Smooth muscle cell (in vitro differentiated cells): ENCODE data around the gene NANOS2. TPM values are rescaled to one million over a fixed set of nuclear protein-coding genes. Genes with fewer than 3 reads are reported as not detected.

Source experiments
- DNase-seq: peaks from one replicate; lab custom pipeline; 2025; ENCODE audit not compliant: unreplicated experiment; lab: John Stamatoyannopoulos, UW
- H2AFZ ChIP-seq: fragments of 200-600 bp; sonication (generic); 2 replicates; pipeline ENCODE4 v1.6.0; 2016; ENCODE audit warnings: antibody characterized with exemption, low read depth, mild to moderate bottlenecking
- H3F3A ChIP-seq: fragments of 200-600 bp; sonication (generic); 2 replicates; pipeline ENCODE4 v1.6.0; 2017; ENCODE audit warnings: antibody characterized with exemption, low read depth
- H3K27ac ChIP-seq: fragments of 200-600 bp; sonication (generic); 2 replicates; pipeline ENCODE4 v1.5.1; 2016; ENCODE audit warnings: low read depth, mild to moderate bottlenecking
- H3K27me3 ChIP-seq: fragments of 200-600 bp; sonication (generic); 2 replicates; pipeline ENCODE4 v1.6.1; 2016; ENCODE audit warnings: low read depth, mild to moderate bottlenecking
- H3K36me3 ChIP-seq: fragments of 200-600 bp; sonication (generic); 2 replicates; pipeline ENCODE4 v1.5.1; 2016; ENCODE audit warnings: low read depth
- H3K4me1 ChIP-seq: fragments of 200-600 bp; sonication (generic); 2 replicates; pipeline ENCODE4 v1.5.1; 2016; ENCODE audit warnings: low read depth
- H3K4me2 ChIP-seq: fragments of 200-600 bp; sonication (generic); 2 replicates; pipeline ENCODE4 v1.6.0; 2016; ENCODE audit warnings: mild to moderate bottlenecking
- H3K4me3 ChIP-seq: fragments of 200-600 bp; sonication (generic); 2 replicates; pipeline ENCODE4 v1.5.1; 2016; ENCODE audit warnings: mild to moderate bottlenecking
- H3K79me2 ChIP-seq: fragments of 200-600 bp; sonication (generic); 2 replicates; pipeline ENCODE4 v1.6.0; 2016; ENCODE audit warnings: low read depth, mild to moderate bottlenecking
- H3K9ac ChIP-seq: fragments of 200-600 bp; sonication (generic); 2 replicates; pipeline ENCODE4 v1.6.0; 2016; ENCODE audit warnings: low read depth
- H3K9me3 ChIP-seq: fragments of 200-600 bp; sonication (generic); replicated peaks from 2 replicates; pipeline ENCODE4 v1.5.1; 2016; ENCODE audit warnings: low read depth
- H4K20me1 ChIP-seq: fragments of 200-600 bp; sonication (generic); 2 replicates; pipeline ENCODE4 v1.6.0; 2016; ENCODE audit warnings: low read depth
- CTCF ChIP-seq: fragments of 200-600 bp; sonication (generic); IDR thresholded peaks from 2 replicates; pipeline ENCODE4 v1.5.1; 2017; ENCODE audit warnings: borderline replicate concordance, mild to moderate bottlenecking, antibody characterized with exemption; ENCODE audit not compliant: insufficient read depth, poor library complexity, severe bottlenecking
- WGBS: methylation state at CpG from one replicate; pipeline ENCODE4 v1.1.7; 2016; ENCODE audit warnings: low lambda C conversion rate; 5-methylcytosine and 5-hydroxymethylcytosine counted together
- polyA plus RNA-seq: library from polyadenylated mRNA; unstranded; fragments of >200 nt; fragmentation: Nextera tagmentation; extraction: Ambion mirVana; gene quantifications from 2 replicates; pipeline ENCODE4 v1.2.1, GENCODE V29; 2016
- total RNA-seq: library from RNA; depleted of rRNA; stranded (reverse); fragments of >200 nt; gene quantifications from 2 replicates; pipeline ENCODE4 v1.2.3, GENCODE V29; 2014

Gene NANOS2
- total and polyA plus RNA-seq, 2 experiments from 2014 or later, result not detected

- H4K20me1 ChIP-seq, result no peaks in the 10 kb centered on the region
- no peaks in the 10 kb centered on the region for H3K79me2 ChIP-seq
- no peaks in the 10 kb centered on the region for H3K4me1 ChIP-seq
- H3K9ac ChIP-seq, result no peak overlapping the region
- no peak for DNase-seq
- H3K4me2 ChIP-seq, result no peak overlapping the region
- H3K36me3 ChIP-seq, result no peaks in the 10 kb centered on the region
- 90% methylated on average over 18 of the region's 67 CpGs for WGBS
- no peaks in the 10 kb centered on the region for H3F3A ChIP-seq
- H3K9me3 ChIP-seq, result no peaks in the 10 kb centered on the region
- TF ChIP-seq CTCF, result no peak
- no peak overlapping the region for H2AFZ ChIP-seq
- H3K27ac ChIP-seq, result no peak overlapping the region
- H3K27me3 ChIP-seq, result peaks cover 14% of the 10 kb centered on the region
- no peak overlapping the region for H3K4me3 ChIP-seq
These were observed 25.4 kb upstream of the NANOS2 start for GRCh38 chr19:45939792-45940514.

- no peaks in the 10 kb centered on the region for H3F3A ChIP-seq
- no peak overlapping the region for H2AFZ ChIP-seq
- H3K4me2 ChIP-seq, result no peak overlapping the region
- WGBS, result 92% methylated on average over 3 of the region's 3 CpGs
- no peak overlapping the region for H3K4me3 ChIP-seq
- H3K27me3 ChIP-seq, result peaks cover 18% of the 10 kb centered on the region
- H3K79me2 ChIP-seq, result no peaks in the 10 kb centered on the region
- H3K4me1 ChIP-seq, result no peaks in the 10 kb centered on the region
- no peaks in the 10 kb centered on the region for H4K20me1 ChIP-seq
- H3K27ac ChIP-seq, result no peak overlapping the region
- DNase-seq, result no peak
- H3K9me3 ChIP-seq, result no peaks in the 10 kb centered on the region
- TF ChIP-seq CTCF, result no peak
- H3K9ac ChIP-seq, result no peak overlapping the region
- H3K36me3 ChIP-seq, result no peaks in the 10 kb centered on the region
These were observed 24.2 kb upstream of the NANOS2 start for GRCh38 chr19:45938733-45939319.

GRCh38 chr19:45935267-45935666 lies 20.7 kb upstream of the NANOS2 start:
- H4K20me1 ChIP-seq, result no peaks in the 10 kb centered on the region
- peaks cover 23% of the 10 kb centered on the region for H3K27me3 ChIP-seq
- no peaks in the 10 kb centered on the region for H3K36me3 ChIP-seq
- 83% methylated on average over 19 of the region's 19 CpGs for WGBS
- no peak overlapping the region for H3K27ac ChIP-seq
- H3K4me3 ChIP-seq, result no peak overlapping the region
- H2AFZ ChIP-seq, result no peak overlapping the region
- no peak for TF ChIP-seq CTCF
- no peak for DNase-seq
- no peaks in the 10 kb centered on the region for H3K4me1 ChIP-seq
- no peak overlapping the region for H3K4me2 ChIP-seq
- no peaks in the 10 kb centered on the region for H3F3A ChIP-seq
- H3K9me3 ChIP-seq, result no peaks in the 10 kb centered on the region
- H3K79me2 ChIP-seq, result no peaks in the 10 kb centered on the region
- H3K9ac ChIP-seq, result no peak overlapping the region
